GM18858 (cell line): ENCODE results near the gene SLC35F3.
"Not testable (repeated sequence)": the region's sequence is repeated elsewhere in the genome, so short reads cannot be mapped to it uniquely, and the experiment has no call there.

Experiments
- ATAC-seq: cut with Tn5 transposase; IDR thresholded peaks from one replicate; pipeline ENCODE4 v1.9.1; 2021; ENCODE audit not compliant: unreplicated experiment

SLC35F3 gene

DNA sequence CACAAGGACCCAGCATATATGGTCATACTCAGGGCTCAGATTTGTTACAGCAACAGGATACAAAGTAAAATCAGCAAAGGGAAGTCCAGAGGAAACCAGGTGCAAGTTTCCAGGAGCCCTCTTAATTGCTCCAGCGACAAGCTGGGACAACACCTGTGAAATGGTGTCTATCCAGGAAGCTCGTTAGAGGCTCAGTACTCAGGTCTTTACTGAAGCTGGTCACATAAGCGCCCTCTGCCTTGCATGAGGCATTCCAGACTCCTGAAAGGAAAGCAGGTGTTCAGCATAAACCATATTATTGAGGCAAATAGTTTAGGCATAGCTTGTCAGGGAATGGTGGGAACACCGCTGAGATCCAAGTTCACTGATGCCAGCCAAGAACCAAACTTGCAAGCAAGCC, 231.0 kb downstream of the SLC35F3 start:
- no peak for ATAC-seq

GRCh38 chr1:234136073-234136472, 231.6 kb downstream of the SLC35F3 start:
- no peak for ATAC-seq

DNA sequence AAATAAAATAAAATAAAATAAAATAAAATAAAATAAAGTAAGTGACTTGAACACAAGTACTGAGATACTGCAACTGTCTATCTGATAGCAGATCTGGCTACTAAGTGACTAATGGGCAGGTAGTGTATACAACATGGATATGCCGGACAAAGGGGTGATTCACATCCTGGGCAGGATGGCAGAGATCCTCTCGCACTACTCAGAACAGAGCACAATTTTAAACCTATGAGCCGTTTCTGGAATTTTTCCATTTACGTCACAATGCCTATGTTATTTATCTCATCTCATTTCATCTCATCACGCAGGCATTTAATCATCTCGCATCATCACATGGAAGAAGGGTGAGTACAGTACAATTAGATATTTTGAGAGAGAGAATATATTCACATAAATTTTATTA, 235.5 kb downstream of the SLC35F3 start:
- ATAC-seq: no peak

GRCh38 chr1:234140388-234140787, 235.9 kb downstream of the SLC35F3 start:
- ATAC-seq: no peak

DNA sequence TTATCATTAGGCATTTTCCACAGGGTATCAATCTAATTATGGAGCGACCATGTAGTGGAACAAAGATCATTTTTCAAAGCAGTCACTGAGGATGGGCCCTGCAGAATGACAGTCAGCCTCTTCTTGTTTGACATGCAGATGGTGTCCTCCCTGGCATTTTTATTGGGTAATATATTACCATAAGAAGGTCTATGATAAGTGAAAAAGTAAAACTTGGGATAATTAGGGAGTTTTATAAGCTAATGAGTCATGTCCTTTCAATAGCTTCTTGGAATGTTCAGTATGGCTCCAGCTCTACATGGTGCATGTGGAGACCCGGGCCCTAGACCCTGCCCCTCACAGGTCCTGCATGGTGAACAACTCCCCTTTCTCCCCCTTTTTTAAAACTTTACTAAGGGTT, 236.5 kb downstream of the SLC35F3 start:
- no peak for ATAC-seq

DNA sequence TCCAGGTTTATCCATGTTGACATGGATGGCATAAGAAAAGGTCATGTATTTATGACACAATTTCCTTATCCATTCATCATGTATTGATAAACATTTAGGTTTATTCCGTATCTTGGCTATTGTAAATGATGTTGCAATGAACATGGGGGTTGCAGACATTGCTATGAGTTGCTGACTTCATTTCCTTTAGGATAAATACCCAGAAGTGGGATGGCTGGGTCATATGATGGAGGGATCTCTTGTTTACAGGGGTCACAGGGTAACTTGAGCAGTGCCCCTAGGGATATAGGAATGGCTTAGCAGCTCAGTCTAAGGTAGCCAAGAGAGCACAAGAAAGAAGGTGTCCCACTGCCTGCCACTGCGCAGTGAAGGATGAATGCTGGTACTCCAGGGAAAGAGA, 239.2 kb downstream of the SLC35F3 start:
- no peak for ATAC-seq

DNA sequence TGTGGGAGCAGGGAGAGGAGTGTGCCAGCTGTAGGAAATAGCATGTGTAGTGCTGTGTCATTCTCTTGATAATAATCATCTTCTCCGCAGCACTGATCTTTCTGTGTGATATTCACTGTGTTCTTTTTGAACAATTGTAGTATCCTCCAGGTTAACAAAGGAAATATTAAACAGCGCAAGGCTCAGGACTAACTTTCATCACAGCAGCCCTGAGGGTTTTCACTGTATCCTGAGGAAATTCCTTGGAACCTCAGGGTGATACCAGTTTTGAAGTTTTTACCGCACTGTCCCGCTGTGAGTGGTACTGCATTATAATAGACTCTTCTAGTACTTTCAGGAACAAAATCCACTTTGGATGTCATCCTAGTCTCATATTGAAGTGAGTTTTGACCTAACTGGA, 240.4 kb downstream of the SLC35F3 start:
- ATAC-seq: no peak

DNA sequence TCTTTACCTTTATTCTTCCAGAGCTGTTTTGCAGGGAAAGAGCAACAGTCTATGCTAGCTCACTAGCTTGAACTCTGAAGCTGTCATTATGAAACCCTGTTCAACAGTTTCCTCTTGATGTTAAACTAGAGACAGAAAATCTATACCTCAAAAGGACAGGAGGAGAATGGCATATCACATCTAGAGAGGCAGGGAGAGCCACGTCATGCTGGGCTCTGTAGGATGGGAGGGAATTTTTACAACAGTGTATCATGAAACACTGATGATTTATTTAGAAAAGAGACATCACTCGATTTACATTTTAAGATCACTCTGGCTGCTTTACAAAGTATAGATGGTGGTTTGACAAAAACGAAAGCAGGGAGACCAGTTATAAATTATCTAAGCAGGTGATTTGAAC, 243.9 kb downstream of the SLC35F3 start:
- no peak for ATAC-seq

DNA sequence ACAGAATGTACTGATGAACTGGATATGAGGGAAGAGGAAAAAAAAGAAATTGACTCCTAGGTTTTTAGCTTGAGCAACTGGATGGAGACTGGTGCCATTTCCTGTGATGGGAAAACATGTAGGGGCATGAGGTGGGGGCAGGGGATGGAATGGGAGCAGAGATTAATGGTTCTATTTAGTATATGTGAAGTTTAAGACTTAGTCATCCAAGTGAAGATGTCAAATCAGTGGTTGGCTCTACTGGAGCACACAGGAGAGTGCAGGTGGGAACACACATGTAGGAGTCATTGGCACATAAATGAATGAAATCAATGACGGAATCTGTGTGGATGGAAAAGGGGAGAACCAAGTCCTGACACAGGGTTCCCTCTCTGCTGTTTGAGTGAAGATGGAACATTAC, 244.3 kb downstream of the SLC35F3 start:
- ATAC-seq: no peak

DNA sequence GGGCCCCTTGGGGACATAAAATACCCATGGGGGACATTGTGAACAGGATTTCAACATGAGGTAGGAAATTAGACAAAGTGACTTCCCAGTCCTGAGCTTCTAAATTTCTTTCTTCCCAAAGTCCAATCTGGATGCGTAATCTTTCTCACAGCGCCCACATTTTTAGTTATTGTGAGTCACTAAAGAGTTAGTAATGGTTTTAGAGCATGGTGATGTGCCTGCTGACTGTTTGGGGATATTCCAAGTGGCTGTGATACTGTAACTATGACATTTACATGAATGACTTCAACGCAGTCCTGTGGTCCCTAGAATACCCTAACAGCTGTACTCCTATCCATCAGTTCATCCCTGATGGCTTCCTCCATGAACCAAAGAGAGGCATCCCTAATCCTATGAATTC, 244.7 kb downstream of the SLC35F3 start:
- ATAC-seq: no peak

DNA sequence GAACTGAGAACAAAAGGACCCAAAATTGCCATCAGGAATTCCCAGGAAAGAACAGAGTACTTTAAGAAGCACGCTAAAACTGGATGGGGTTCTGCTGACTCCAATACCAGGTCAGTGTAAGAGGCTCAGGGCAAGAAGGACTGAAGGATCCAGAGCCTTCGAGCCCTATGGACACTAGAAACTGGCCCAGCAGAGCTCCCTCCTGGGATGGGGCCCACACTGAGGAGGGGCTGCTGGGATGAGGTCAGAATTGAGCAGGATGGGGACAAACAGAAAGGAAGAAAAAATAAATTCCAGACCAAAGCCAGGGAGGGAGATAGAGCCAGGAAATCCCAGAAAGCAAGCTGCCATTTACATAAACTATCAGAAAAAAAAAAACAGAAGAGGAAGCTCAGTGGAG, 246.4 kb downstream of the SLC35F3 start:
- ATAC-seq: no peak

- not testable (repeated sequence) for ATAC-seq
Measured at GRCh38 chr1:234152344-234152743, 247.9 kb downstream of the SLC35F3 start.

- no peak for ATAC-seq
Measured at GRCh38 chr1:234154320-234155251, 250.1 kb downstream of the SLC35F3 start.

DNA sequence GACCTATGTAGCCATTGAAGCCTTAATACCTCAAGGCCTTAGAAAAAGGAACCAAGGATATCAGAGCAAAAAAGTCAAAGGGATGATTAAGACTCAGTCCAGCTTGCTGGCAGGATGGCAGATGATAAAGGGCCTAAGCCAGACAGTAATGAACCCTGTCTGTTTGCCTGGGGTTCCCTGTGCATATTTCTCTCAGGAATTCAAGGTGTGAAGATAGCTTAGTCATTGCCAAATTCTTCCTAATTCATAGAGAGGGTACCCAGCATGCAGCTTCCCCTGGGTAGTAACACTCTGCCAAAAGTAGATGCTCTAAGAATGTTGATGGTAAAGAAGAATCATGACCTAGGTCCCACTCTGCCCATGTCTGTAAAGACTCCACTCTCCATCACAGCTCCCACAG, 258.2 kb downstream of the SLC35F3 start:
- no peak for ATAC-seq

- ATAC-seq: no peak
Measured at GRCh38 chr1:234163267-234163919, 258.9 kb downstream of the SLC35F3 start.

DNA sequence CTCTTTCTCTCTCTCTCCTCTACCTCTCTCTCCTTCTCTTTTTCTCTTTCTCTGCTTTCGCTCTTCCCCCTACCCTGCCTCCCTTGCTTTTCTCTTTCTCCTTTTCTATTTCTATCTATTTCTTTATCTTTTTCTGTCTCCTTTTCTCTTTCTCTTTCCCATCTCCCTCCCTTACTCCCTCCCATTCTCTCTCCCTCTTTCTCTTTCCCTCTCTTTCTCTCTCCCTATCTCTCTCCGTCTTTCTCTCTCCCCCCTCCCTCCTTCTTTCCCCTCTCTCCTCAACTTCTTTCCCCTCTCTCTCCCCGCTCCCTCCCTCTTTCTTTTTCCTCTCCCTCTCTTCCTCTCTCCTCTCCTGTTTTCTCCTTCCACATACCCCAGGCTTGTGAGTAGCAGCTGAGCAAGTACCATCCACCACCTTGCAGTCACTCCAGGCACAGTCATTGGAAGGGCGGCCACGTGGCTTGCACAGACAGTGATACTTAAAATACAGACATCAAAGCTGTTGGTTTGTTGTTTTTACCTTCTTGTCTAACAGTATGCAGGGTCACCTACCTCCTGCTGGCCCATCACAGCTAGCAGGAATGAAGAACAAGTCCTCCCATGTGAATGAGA, 259.7 kb downstream of the SLC35F3 start:
- no peak for ATAC-seq

GRCh38 chr1:234168061-234168724, 263.7 kb downstream of the SLC35F3 start:
- ATAC-seq: no peak

- ATAC-seq: no peak
Measured at GRCh38 chr1:234169161-234169849, 264.8 kb downstream of the SLC35F3 start.

- ATAC-seq: no peak
Measured at GRCh38 chr1:234170067-234170466, 265.6 kb downstream of the SLC35F3 start.

DNA sequence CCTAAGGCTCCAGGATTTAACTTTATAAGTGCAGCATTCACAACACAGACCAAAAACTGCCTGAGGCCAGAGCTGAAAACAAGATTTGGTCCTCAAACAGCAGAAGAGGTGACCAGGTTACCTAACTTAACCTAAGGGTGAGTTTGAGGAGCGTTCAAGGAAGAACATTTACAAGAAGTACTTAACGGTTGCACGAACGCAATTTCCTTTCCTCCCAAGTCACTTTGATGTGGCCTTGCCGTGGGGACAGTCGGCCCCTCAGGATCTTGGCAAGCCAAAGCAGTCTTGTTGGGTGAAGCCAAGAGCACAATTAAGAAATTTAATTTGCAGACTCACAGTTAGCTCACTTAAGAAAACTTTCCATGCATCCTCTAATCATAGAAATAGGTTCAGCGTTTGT, 266.1 kb downstream of the SLC35F3 start:
- no peak for ATAC-seq

DNA sequence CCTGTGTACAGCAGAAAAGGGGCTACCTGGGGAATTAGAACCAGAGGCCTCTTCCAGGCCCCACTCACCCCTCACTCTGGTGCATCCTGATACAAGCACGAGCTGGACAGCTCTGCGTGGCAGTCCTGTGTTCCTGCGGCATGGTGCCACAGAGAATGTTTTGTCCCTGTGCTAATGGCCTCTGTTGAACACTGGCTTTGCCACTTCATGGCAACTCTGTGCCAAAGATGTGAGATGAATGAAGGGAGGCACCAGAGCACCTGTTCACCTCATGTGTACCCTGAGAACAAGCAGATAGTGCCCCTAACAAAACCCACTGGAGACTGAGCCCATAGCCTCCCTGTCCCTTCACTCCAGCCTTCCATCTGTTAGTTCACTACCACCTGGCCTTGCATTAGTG, 269.5 kb downstream of the SLC35F3 start:
- ATAC-seq: no peak
